GM18909 (cell line): ENCODE results near the gene COA3.

Source experiments
- ATAC-seq: cut with Tn5 transposase; IDR thresholded peaks from one replicate; pipeline ENCODE4 v1.9.1; 2021; ENCODE audit warnings: mild to moderate bottlenecking; ENCODE audit not compliant: unreplicated experiment, poor library complexity

COA3 gene, protein sequence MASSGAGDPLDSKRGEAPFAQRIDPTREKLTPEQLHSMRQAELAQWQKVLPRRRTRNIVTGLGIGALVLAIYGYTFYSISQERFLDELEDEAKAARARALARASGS

DNA sequence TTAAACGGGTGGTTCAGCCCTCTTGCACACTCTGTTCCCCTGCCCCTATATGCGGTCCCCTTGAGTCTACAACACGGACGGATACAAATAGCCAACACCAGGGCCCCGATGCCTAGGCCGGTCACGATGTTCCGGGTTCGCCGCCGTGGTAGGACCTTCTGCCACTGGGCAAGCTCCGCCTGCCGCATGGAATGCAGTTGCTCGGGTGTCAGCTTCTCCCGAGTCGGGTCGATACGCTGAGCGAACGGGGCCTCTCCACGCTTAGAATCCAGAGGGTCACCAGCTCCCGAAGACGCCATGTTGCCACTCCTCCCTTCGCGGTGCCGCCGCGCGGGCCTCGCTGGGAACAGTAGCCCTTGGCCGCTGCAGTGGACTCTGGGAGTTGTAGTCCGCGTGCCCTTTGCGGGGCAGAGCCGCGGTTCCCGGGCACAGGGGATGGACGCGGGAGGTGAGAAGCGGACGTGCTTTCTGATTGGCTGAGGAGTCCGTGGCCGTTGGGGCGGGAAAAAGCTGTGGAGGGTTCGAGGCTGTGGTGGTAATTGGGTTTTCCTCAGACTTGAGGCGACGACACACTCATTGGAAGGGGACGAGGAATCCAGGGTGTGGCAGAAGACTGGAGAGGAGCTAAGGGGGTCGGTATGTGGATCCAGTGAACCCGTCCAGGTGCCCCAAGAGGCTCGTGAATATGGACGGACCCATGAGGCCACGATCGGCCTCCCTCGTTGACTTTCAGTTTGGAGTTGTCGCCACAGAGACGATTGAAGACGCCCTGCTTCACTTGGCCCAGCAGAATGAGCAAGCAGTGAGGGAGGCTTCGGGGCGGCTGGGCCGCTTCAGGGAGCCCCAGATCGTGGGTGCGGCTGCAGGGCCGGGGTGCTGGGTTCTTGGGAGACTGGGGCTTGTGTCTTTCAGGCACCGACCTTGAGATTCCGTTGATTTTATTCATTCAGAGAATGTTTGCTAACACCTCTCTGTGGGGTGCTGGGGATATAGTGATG lies at the start of gene COA3, which contains the start of gene CNTD1:
Gene COA3 (minus strand): TSS at position 322 of the 998 bp plus-strand sequence. CDS start 23 bp downstream, at position 299.
Gene CNTD1 (plus strand): TSS at position 479 of the 998 bp plus-strand sequence. CDS start 207 bp downstream, at position 686.
- ATAC-seq: peak; percentile 70

DNA sequence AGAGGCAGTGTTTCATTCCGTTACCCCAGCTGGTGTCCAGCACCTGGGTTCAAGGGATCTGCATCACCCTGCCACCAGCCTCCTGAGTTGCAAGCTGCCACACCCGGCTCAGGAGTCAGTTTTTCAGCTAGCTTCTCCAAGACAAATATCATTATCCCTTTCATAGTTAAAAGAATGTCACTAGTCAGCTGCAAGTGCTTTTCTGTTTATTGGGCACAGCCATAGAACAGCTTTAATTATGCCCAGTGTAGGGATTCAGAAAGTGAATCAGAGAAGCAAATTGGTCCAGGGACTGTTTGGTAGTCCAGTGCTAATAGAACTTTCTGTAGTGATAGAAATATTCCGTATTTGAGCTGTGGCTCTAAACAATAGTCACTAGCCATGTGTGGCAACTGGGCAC lies 49.6 kb upstream of the COA3 start:
- ATAC-seq: no peak

DNA sequence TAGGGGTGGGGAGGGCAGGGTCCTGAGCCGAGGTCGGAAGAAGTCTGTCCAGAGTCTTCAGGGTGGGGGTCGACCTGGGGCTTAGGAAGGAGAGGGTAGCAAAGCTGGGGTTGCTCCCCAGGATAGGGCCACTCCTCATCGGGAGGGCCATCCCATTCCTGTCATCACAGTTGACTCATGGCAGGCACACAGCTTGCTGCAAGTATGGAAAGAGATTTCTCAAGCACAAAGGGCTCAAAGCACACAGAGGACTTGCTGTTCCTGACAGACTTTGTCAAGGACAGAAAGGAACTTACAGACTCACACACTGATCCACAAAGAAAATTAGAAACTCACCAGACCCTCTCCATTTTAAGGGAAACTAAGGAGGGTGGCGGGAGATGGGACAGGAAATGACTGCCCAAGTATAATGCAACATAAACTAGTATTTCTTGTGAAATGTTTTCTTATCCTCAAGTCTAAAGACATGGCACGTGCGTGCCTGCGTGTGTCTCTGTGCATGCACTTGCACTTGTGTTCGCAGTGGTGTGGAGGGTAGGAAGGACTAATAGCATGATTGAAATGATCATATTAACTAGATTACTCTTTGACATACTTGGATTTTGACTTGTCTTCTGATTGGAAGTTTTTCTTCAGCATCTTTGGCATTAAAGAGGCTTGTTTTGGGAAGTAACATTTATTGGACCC lies 48.2 kb upstream of the COA3 start:
- ATAC-seq: no peak

DNA sequence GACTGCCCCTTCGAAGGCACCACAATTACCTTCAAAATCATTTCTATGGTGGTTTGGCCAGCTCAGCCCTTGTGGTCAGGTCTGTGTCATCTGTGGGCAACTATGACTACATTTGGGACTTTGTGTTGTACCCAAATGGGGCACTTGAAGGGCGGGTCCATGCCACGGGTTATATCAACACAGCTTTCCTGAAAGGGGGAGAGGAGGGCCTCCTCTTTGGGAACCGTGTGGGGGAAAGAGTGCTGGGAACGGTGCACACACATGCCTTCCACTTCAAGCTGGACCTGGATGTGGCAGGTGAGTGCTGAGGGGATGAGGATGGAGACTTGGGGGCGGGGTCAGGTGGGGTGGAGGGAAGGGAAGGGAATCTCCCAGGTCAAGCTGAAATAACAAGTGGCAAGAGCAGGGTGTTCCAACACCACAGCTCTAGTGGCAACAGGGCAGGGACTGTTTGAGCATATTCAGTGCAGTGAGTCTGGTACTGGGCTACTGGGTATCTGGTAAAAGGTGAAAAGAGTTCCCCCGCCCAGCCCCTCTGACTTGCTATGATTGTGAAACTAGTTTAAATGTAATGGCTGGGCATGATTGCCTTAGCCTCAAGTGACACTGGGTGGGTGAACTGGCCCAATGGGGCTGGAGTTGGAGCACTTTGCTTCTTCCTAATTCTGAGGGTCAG lies 47.6 kb upstream of the COA3 start:
- no peak for ATAC-seq

DNA sequence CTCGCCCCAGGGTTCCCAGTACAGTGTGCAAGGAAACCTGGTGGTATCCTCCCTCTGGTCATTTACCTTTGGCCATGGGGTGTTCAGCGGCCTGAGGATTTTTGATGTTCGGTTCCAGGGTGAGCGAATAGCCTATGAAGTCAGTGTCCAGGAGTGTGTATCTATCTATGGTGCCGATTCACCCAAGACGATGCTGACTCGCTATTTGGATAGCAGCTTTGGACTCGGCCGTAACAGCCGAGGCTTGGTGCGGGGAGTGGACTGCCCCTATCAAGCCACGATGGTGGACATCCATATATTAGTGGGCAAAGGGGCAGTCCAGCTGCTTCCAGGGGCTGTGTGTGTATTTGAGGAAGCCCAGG lies 47.0 kb upstream of the COA3 start:
- no peak for ATAC-seq

DNA sequence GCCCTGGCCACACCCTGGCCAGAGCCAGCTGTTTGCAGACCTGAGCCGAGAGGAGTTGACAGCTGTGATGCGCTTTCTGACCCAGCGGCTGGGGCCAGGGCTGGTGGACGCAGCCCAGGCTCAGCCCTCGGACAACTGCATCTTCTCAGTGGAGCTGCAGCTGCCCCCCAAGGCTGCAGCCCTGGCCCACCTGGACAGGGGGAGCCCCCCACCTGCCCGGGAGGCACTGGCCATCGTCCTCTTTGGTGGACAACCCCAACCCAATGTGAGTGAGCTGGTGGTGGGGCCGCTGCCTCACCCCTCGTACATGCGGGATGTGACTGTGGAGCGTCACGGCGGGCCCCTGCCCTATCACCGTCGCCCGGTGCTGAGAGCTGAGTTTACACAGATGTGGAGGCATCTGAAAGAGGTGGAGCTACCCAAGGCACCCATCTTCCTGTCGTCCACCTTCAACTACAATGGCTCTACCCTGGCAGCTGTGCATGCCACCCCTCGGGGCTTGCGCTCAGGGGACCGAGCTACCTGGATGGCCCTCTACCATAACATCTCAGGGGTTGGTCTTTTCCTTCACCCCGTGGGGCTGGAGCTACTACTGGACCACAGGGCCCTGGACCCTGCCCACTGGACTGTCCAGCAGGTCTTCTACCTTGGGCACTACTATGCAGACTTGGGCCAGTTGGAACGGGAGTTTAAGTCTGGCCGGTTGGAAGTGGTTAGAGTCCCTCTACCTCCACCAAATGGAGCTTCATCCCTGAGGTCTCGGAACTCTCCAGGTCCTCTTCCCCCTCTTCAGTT lies 46.5 kb upstream of the COA3 start:
- no peak for ATAC-seq

DNA sequence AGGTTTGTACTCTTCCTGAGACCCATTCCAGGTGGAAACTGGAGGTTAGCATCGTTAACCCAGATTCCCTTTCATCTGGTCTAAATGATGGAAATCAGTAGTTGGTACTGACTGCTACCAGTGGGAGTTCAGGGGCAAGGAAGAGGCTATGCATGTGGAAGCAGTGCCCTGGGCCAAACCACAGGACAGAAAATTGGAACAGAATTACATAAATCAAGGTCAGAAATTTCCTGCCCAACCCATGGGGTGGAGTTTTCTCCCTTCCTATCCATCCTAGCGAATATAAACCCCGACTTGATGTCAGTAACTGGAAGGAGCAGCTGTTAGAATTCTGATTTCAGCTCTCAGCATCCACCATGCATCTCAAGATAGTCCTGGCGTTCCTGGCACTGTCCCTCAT lies 45.8 kb upstream of the COA3 start, which contains the start of gene AOC2:
Gene AOC2 (plus strand): TSS at position 310 of the 400 bp plus-strand sequence. CDS start 47 bp downstream, at position 357.
- ATAC-seq: no peak

DNA sequence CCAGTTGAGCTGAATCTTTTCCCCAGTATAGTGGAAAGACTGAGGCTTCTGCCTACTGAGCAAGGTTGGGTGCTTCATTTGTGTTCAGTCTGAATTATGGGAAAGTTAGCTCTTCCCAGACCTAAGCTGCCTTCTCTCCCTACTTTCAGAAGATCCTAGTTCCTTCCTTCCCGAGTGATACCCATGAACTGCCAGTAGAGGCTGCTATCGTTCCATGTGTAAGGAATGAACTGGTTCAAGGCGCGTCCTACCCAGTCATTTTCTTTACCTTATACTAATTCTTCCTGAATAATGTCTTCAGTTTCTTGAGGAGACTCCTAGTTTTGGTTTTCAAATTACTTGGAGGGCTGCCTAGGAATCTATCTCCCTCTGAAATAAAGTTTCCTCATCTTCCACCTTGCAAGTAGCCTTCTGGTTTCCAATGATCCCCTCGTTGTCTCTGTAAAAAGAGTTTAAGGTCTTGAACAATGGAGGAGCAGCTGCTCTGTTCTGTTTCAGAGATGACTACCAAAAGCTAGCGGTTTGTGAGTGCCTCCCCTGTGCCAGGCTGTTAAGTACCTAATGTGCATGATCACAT lies 44.9 kb upstream of the COA3 start:
- ATAC-seq: no peak

DNA sequence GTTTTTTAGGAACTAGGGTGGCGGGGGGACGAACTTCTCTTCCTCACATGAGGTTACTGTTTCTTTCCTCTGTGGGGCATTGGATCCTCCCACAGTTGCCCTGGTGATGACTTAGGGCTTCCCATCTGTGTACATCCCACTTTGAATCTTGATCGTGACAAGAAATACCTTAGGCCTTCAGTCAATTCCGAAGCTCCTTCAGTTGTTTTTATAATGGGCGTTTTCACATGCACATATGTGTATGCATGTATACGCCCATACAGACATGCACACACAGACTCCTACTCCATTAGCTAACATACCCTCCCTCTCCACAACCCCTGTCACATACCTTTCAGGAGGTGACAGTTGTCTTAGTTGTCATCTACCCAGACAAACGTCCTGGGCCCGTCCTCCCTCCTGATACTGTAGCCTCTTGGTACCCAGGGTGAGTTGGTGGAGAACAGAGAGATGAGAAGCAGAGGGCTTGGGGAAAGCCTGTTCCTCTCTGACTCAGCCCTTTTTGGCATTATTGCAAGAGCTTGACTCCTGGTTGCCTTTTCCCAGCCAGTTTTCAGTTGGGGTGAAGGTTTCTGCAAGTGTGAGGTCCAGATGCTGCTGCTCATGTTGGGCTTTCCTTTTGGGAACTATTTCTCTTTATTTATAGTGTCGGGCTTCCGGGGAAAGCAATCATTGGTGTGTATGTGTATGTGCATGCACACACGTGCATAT lies 43.6 kb upstream of the COA3 start:
- ATAC-seq: no peak

DNA sequence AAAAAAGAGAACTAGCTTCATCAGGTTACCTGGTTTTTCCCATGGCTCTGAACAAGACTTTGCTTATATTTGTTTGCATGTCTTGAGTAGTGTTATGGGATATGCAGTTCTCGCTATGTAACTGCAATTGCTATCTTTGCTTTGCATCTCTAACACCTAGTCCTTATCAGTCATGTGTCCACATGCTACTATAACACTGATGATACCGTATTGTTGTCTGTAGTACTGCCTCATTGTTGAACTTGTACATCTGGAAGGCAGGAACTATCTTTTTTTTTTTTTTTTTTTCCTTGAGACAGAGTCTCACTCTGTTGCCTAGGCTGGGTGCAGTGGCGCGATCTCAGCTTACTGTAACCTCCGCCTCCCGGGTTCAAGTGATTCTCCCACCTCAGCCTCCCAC lies 37.2 kb upstream of the COA3 start:
- ATAC-seq: no peak

DNA sequence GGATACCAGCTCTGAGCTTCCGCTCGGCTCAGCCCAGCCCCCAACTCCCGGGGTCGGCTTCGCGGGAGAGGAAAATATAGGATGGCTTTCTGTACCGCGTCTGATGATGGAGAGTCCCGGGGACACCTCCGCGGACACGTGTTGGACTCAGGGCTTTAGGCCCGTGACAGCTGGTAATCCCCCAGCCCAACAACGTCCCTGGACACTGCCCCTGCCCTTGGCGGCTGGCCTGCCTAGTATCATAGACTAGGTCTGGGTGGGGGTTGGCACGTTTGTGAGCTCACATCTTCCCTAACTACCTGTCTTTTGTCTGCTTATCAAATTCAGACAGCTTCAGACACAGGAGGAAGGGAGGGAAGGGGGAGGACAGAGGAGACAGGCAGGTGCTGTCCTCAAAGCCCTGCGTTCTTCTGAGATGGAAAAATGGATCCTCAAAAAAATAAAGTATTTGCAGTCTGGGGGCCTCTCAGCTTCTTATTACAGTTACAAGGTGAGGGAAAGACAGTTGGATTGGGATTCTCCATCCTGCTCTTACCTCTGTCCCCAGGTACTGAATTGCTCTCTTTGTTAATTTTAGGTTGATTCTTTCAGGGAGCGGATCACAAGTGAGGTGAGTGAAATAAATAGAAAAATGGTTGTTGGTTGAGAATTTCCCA lies 35.4 kb upstream of the COA3 start:
- peak; percentile 26 for ATAC-seq

DNA sequence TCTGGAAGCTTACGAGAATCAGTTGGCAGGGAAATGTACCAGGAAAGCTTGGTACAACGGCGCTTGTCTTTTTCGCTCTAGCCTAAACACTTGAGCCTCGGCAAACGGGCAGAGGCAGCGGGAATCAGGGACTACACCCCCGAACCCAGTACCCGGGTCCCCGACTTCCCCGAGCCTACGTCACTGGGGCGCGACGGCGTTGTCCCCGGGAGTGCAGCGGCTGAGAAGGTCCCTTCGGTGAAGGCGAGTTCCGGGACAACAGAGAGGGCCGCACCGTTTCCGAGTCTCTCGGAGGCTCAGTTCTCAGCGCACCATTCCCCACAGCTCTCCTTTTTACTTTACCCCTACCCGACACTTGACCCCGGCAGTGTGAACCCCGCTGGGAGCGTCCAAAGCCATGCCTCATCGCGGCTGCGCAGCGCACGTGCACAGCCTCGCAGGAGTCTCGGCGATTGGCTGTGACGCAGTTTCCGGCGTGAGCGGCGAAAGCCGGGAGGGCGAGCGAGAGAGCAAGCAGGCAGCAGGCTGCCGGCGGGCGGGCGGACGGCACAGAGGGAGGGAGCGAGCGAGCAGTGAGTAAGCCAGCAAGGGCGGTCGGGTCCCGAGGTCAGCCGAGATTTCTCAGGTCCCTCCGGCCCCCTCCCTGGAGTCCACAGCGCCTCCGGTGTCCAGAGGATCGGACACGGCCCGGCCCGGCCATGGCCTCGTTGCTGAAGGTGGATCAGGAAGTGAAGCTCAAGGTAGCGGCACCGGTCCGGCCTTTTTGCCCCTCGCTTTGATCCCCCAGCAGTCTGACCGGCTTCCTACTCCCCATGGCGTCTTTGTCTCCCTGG lies 34.6 kb upstream of the COA3 start, which contains the start of gene PSME3:
Gene PSME3 (plus strand): TSS at position 464 of the 833 bp plus-strand sequence. CDS start 235 bp downstream, at position 699.
- peak; percentile 76 for ATAC-seq

DNA sequence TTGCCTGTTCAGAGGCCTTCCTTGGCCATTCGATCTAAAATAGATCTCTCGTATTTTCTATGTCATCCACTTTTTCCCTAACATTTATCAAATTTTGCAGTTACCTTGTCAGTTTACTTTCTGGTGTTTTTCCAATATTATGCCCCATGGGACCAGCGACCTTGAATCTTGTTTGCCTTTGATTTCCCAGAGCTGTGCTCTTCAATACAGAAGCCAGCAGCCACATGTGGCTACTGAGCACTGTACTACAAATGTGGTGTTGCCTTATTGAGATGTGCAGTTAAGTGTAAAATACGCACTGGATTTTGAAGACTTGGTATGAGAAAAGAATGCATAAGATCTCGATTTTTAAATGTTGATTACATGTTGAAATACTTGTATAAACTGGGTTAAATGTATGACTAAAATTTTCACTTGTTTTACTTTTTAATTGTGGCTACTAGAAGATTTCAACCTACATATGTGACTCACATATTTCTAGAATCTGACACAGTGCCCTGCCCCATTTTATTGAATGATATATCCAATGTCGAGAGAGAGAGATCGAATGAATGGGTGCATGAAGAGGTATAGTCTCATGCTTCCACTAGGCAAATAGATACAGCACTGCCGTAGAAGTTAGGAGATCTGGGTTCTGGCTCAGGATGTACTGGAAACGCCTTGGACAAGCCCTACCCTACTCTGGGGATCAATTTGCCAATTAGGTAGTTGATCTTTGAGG lies 33.9 kb upstream of the COA3 start:
- ATAC-seq: no peak

DNA sequence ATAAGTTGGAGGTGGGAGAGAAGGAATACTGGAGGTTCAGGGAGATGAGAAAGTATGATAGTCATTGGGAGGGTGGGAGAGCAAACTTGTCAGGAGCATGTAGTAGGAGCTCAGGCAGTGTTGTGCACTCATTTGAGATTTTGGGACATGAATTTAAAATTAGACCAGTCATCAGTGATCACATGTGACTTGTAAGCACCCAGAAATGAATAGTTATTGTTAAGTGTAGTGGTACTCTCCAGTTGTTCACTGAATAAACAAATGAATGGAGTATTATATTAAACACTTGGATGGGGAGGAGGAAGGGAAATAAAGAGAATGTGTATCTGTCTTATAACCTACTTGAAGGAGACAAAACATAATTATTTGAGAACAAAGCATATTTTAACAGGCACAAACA lies 32.5 kb upstream of the COA3 start:
- no peak for ATAC-seq

DNA sequence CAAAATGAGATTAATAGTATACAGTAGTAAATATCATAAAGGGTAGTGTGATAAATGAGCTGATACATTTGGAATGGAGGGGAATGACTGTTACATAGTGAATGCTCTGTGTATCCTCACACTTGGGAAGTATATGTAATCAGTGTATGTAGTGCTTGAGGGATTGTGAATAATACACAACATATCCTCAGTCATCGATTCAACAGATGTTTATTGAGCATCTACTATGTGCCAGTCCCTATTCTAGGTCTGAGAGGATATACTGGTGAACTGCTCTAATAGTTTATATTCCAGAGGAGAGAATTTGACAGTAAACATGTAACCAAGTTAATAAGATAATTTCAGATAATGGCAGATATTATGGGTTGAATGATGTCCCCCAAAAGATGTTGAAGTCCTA lies 29.0 kb upstream of the COA3 start:
- ATAC-seq: no peak

DNA sequence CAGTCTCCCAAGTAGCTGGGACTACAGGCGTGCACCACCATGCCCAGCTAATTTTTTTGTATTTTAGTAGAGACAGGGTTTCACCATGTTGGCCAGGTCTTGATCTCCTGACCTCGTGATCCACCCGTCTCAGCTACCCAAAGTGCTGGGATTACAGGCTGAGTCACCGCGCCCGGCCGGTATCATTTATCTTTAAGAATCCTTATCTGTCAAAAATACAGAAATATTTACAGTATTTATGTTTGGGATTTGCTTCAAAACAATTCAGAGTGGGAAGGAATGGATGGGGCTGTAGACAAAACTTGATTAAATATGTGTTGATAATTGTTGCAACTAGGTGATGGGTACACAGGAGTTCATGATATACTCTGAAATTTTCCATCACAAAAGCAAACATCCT lies 22.7 kb upstream of the COA3 start:
- no peak for ATAC-seq
